H1 (cell line): ENCODE results near the gene LIMA1. TPM values are rescaled to one million over a fixed set of nuclear protein-coding genes. Genes with fewer than 3 reads are reported as not detected.

Experiments used
- CBX5 ChIP-seq: fragments of 300-800, 300-1000 bp; sonication (generic); IDR thresholded peaks from 2 replicates; pipeline ENCODE4 v1.7.1; 2016; ENCODE audit warnings: antibody characterized with exemption, low read length, low read depth
- polyA plus RNA-seq, 7 experiments: library from polyadenylated mRNA; depleted of rRNA in 3 of 7; stranded (reverse) in 5 of 7; unstranded in 2 of 7; fragments of >200 nt in 5 of 7; fragments of 200-250 nt in 2 of 7; gene quantifications; 1 replicate in 5 of 7; 2 replicates in 1 of 7; 4 replicates in 1 of 7; pipeline versions ENCODE4 v1.2.1 to v1.2.3, GENCODE V29; 2011 to 2013; ENCODE audit warnings: missing spikeins in 2 of 7, mixed read lengths in 2 of 7
- total RNA-seq: library from RNA; stranded (reverse); fragmentation: NEBNext Ultra II Directional; extraction: Animal tissue kit (Norgen Biotek cat#: 25700); gene quantifications from 2 replicates; pipeline ENCODE4 v1.2.1, GENCODE V29; 2021

LIMA1 gene
- total and polyA plus RNA-seq, 2 of the 8 experiments (the other 6 are each of a cell fraction or from before 2014, with no cell fraction given), result 12.7 to 47.6 TPM

GRCh38 chr12:50145439-50145838 is 137.9 kb downstream of the LIMA1 start (continued):
- TF ChIP-seq CBX5, result no peak
